Kasumi-1 (cell line): ENCODE measurements around the gene KLHL5.

Experiments
- DNase-seq, 2 experiments: peaks; one replicate each; lab custom pipeline; 2025; lab: John Stamatoyannopoulos, UW

The KLHL5 gene

GRCh38 chr4:39044364-39044955 is 17.6 kb upstream of the KLHL5 start:
- DNase-seq = peak; percentile 82 to 85

GRCh38 chr4:39044956-39045826 is 16.8 kb upstream of the KLHL5 start:
- peak; percentile 31 to 55 for DNase-seq

- peak; percentile 30 to 60 for DNase-seq
These were observed 16.2 kb upstream of the KLHL5 start for GRCh38 chr4:39045827-39046221.

- peak; percentile 50 to 60 for DNase-seq
These were observed 15.8 kb upstream of the KLHL5 start for GRCh38 chr4:39046249-39046648.

- no peak for DNase-seq
These were observed 14.4 kb upstream of the KLHL5 start for GRCh38 chr4:39047681-39048080.

GRCh38 chr4:39048311-39048710 is 13.7 kb upstream of the KLHL5 start:
- no peak for DNase-seq

- DNase-seq = no peak
These were observed 11.4 kb upstream of the KLHL5 start for GRCh38 chr4:39050590-39050989.

GRCh38 chr4:39051492-39051891 is 10.5 kb upstream of the KLHL5 start:
- DNase-seq = no peak

GRCh38 chr4:39053983-39054382 is 8.0 kb upstream of the KLHL5 start:
- no peak for DNase-seq

GRCh38 chr4:39054497-39054896 is 7.5 kb upstream of the KLHL5 start:
- no peak for DNase-seq

- no peak for DNase-seq
These were observed 6.0 kb upstream of the KLHL5 start for GRCh38 chr4:39056023-39056422.

GRCh38 chr4:39061457-39061856 is 575 bp upstream of the KLHL5 start:
- no peak for DNase-seq

- no peak for DNase-seq
These were observed 702 bp downstream of the KLHL5 start for GRCh38 chr4:39062770-39063097.

GRCh38 chr4:39063430-39063829 is 1.4 kb downstream of the KLHL5 start:
- DNase-seq = no peak

- no peak for DNase-seq
These were observed 4.3 kb downstream of the KLHL5 start for GRCh38 chr4:39066371-39066770.

- no peak for DNase-seq
These were observed 5.0 kb downstream of the KLHL5 start for GRCh38 chr4:39067031-39067430.

- no peak for DNase-seq
These were observed 5.4 kb downstream of the KLHL5 start for GRCh38 chr4:39067451-39067850.

- no peak for DNase-seq
These were observed 6.9 kb downstream of the KLHL5 start for GRCh38 chr4:39068907-39069306.

- no peak for DNase-seq
These were observed 16.8 kb downstream of the KLHL5 start for GRCh38 chr4:39078829-39079228.

GRCh38 chr4:39083164-39083563 is 21.1 kb downstream of the KLHL5 start:
- no peak for DNase-seq

- DNase-seq = no peak
These were observed 23.9 kb downstream of the KLHL5 start for GRCh38 chr4:39085891-39086290.

GRCh38 chr4:39096847-39097246 is 34.8 kb downstream of the KLHL5 start:
- peak; percentile 77 to 80 for DNase-seq

- DNase-seq = no peak
These were observed 35.3 kb downstream of the KLHL5 start for GRCh38 chr4:39097290-39097689.

GRCh38 chr4:39102297-39102696 is 40.3 kb downstream of the KLHL5 start:
- DNase-seq = no peak
